ENCODE data around the gene GALR3.

GRCh38 chr22:37811867-37812266 is 11.3 kb upstream of the GALR3 start:
- TF ChIP-seq POLR2AphosphoS5 (IDR thresholded peaks at IDR 0.05; ENCODE audit: low read depth, low read length), result no peak
- TF ChIP-seq TAF1 (IDR thresholded peaks at IDR 0.05; ENCODE audit: borderline replicate concordance, insufficient read depth, low read length), result no peak
- TF ChIP-seq SIN3A (IDR thresholded peaks at IDR 0.05; ENCODE audit: borderline replicate concordance, insufficient read depth, low read length), result no peak
- TF ChIP-seq REST (IDR thresholded peaks at IDR 0.05; ENCODE audit: insufficient read depth in 1 of 2, low read depth in 2 of 2, low read length in 2 of 2), result no peak
- TF ChIP-seq FOXP2 (optimal IDR thresholded peaks at IDR 0.05; ENCODE audit: borderline replicate concordance, extremely low read depth, extremely low read length, insufficient read depth), result no peak
